Activated CD8-positive, alpha-beta memory T cell treated with anti-CD3 and anti-CD28 coated beads, Interleukin-2, amount 50 U/mL, for 24 hours (primary cell): ENCODE data around the gene TBC1D20.

Experiments used
- DNase-seq: peaks from one replicate; pipeline ENCODE4 v3.0.0-alpha.2; 2020; ENCODE audit errors: extremely low read depth

Gene TBC1D20

GRCh38 chr20:420166-420620 is 42.1 kb downstream of the TBC1D20 start:
- no peak for DNase-seq

- no peak for DNase-seq
These were observed 42.7 kb downstream of the TBC1D20 start for GRCh38 chr20:419556-420165.

GRCh38 chr20:418858-419365 is 43.4 kb downstream of the TBC1D20 start:
- no peak for DNase-seq

- no peak for DNase-seq
These were observed 44.5 kb downstream of the TBC1D20 start for GRCh38 chr20:417801-418342.

- DNase-seq = no peak
These were observed 45.2 kb downstream of the TBC1D20 start for GRCh38 chr20:416950-417800.

GRCh38 chr20:415820-416322 is 46.5 kb downstream of the TBC1D20 start:
- no peak for DNase-seq

GRCh38 chr20:414161-414560 is 48.2 kb downstream of the TBC1D20 start:
- DNase-seq = no peak

- DNase-seq = no peak
These were observed 50.3 kb downstream of the TBC1D20 start for GRCh38 chr20:412081-412480.

GRCh38 chr20:409697-410559 is 52.4 kb downstream of the TBC1D20 start:
- DNase-seq = no peak

GRCh38 chr20:408843-409696 is 53.3 kb downstream of the TBC1D20 start:
- no peak for DNase-seq

- peak; percentile 63 for DNase-seq
These were observed 54.1 kb downstream of the TBC1D20 start, which contains the start of gene RBCK1 for GRCh38 chr20:407953-408842. Gene RBCK1, plus strand, starts transcription at chr20:408299. Its CDS starts 459 bp downstream, at chr20:408758.

- no peak for DNase-seq
These were observed 55.0 kb downstream of the TBC1D20 start for GRCh38 chr20:407133-407952.

- no peak for DNase-seq
These were observed 55.9 kb downstream of the TBC1D20 start for GRCh38 chr20:406200-407132.

- no peak for DNase-seq
These were observed 58.2 kb downstream of the TBC1D20 start for GRCh38 chr20:404088-404487.

GRCh38 chr20:403582-403957 is 58.8 kb downstream of the TBC1D20 start:
- DNase-seq = no peak

GRCh38 chr20:402898-403581 is 59.3 kb downstream of the TBC1D20 start:
- DNase-seq = no peak

GRCh38 chr20:402496-402885 is 59.8 kb downstream of the TBC1D20 start:
- no peak for DNase-seq
